Osteocyte (in vitro differentiated cells): ENCODE results near the gene IPMK. TPM values are rescaled to one million over a fixed set of nuclear protein-coding genes. Genes with fewer than 3 reads are reported as not detected.

Experiments
- DNase-seq: peaks from one replicate; pipeline ENCODE4 v3.0.0; 2021; ENCODE audit warnings: mixed read lengths; ENCODE audit not compliant: unreplicated experiment; ENCODE audit errors: extremely low spot score
- H3K27ac Mint-ChIP-seq: one replicate; pipeline ENCODE4 v1.8.0; 2021; ENCODE audit warnings: mild to moderate bottlenecking, mixed read lengths; ENCODE audit not compliant: unreplicated experiment
- H3K27me3 Mint-ChIP-seq: one replicate; pipeline ENCODE4 v1.8.0; 2021; ENCODE audit warnings: mixed read lengths; ENCODE audit not compliant: unreplicated experiment
- H3K36me3 Mint-ChIP-seq: one replicate; pipeline ENCODE4 v1.8.0; 2021; ENCODE audit warnings: mixed read lengths; ENCODE audit not compliant: unreplicated experiment
- H3K4me1 Mint-ChIP-seq: one replicate; pipeline ENCODE4 v1.8.0; 2021; ENCODE audit warnings: mixed read lengths; ENCODE audit not compliant: unreplicated experiment
- H3K4me3 Mint-ChIP-seq: one replicate; pipeline ENCODE4 v1.8.0; 2021; ENCODE audit warnings: mild to moderate bottlenecking, moderate library complexity, mixed read lengths; ENCODE audit not compliant: unreplicated experiment
- H3K9me3 Mint-ChIP-seq: one replicate; pipeline ENCODE4 v1.8.0; 2021; ENCODE audit warnings: mixed read lengths; ENCODE audit not compliant: unreplicated experiment
- long read RNA-seq: library from polyadenylated mRNA; unstranded; transcript quantifications from one replicate; pipeline ENCODE4 v2.0.0, GENCODE V29; 2021
- total RNA-seq: library from RNA; stranded (reverse); gene quantifications from 2 replicates; pipeline ENCODE4 v1.2.1, GENCODE V29; 2021
- TF ChIP-seq, protein P1 (sequence below): fragments of 200-600 bp; sonication (generic); IDR thresholded peaks from 2 replicates; pipeline ENCODE4 v1.5.0; 2021; ENCODE audit warnings: antibody characterized with exemption, mild to moderate bottlenecking, moderate library complexity

Gene IPMK
- total RNA-seq = 5.3 and 5.9 TPM in 2 replicates
- long read RNA-seq, full-length matches to known transcripts = 1 of 4 reads
- long read RNA-seq, partial matches to known transcripts = 0 of 4 reads
- long read RNA-seq, other reads (novel, unspliced or antisense) = 3 of 4 reads

DNA sequence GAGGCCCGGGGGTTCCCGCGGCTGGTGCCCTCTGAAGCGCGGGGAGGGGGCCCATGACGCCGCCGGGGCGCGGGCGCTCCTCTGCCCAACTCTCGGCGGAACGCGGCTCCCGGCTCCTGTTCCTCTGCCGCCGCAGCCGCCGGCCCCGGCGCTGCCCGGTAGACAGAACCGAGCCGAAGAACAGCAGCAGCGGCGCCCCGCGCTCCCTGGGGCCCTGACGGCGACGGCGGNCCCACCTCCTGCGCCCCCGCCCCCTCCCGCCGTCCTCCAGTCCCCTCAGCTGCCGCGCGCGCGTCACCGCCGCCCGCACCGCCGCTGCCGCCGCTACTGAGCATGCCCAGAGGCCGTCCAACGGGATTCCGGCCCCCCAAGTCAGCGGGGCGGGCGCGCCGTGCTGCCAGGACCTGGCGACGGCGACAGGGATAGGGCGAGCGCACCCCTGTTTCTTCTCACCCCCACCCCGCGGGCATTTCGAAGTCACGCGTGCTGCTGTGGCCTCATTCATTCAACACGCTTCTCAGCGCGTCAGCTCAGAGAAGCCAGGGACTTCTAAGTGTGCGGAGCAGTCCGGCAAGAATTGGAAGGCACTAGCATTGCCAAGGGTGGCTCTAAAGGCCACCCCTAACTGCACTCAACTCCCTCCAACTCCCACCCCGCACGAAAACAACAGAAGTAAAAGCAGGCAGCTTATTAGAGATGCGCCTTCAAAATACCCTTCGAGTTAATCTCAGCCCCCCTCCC, at the start of gene IPMK:
Gene IPMK, minus strand, starts transcription at position 182 of the 741 bp plus-strand sequence. CDS start 283 bp downstream, outside the sequence.
- DNase-seq = peak; percentile 97
- Mint-ChIP-seq H3K4me3 (peak within 1 kb of the TSS; percentile 92), H3K9me3 (no peaks in the 10 kb centered on the region), H3K4me1 (peaks cover 34% of the 10 kb centered on the region), H3K36me3 (no peaks in the 10 kb centered on the region), H3K27ac (peak within 1 kb of the TSS; percentile 97), H3K27me3 (no peaks in the 10 kb centered on the region)
- TF ChIP-seq, protein P1, sequence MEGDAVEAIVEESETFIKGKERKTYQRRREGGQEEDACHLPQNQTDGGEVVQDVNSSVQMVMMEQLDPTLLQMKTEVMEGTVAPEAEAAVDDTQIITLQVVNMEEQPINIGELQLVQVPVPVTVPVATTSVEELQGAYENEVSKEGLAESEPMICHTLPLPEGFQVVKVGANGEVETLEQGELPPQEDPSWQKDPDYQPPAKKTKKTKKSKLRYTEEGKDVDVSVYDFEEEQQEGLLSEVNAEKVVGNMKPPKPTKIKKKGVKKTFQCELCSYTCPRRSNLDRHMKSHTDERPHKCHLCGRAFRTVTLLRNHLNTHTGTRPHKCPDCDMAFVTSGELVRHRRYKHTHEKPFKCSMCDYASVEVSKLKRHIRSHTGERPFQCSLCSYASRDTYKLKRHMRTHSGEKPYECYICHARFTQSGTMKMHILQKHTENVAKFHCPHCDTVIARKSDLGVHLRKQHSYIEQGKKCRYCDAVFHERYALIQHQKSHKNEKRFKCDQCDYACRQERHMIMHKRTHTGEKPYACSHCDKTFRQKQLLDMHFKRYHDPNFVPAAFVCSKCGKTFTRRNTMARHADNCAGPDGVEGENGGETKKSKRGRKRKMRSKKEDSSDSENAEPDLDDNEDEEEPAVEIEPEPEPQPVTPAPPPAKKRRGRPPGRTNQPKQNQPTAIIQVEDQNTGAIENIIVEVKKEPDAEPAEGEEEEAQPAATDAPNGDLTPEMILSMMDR = no peak

DNA sequence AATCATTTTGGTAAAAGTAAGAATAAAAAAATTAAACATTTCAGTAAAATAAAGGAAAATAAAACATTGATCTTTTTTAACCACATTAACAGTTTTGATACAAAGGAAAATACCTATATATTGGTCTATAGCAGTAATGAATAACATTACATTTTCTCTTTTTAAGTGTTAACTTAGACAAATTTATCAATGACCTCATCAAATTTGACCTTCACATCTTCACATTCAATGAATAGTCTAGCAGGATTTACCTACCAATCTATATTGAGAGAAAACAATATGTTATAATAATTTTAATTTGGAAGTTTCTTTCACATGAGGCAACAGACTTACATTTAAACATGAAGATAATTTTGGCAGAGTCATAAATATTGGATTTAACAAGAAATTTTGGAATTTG, 49.2 kb upstream of the IPMK start:
- H3K4me1 Mint-ChIP-seq = no peaks in the 10 kb centered on the region
- peaks cover 19% of the 10 kb centered on the region for H3K27me3 Mint-ChIP-seq
- no peak overlapping the region for H3K4me3 Mint-ChIP-seq
- TF ChIP-seq, protein P1 = no peak
- H3K36me3 Mint-ChIP-seq = no peaks in the 10 kb centered on the region
- no peaks in the 10 kb centered on the region for H3K9me3 Mint-ChIP-seq
- no peak overlapping the region for H3K27ac Mint-ChIP-seq
- no peak for DNase-seq

DNA sequence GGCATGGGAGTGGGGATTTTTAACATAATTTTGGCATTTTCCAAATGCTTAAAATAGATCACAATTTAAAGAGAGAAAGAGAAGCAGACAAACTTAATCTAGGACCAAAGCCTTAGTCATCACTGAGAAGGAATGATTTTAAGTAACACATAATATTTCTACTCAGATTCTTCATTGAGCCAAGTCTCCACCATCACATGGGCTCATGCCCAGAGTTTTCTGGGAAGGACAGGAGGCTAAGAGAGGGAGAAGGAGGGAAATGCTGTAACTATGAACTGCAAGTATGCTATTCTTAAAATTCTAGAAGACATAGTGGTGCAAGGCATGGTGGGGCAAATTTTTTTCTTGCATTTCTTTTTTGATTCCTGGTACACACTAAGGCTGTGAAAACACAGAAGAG, 43.3 kb upstream of the IPMK start:
- TF ChIP-seq, protein P1 = no peak
- Mint-ChIP-seq H3K27ac (no peak overlapping the region), H3K27me3 (peaks cover 50% of the 10 kb centered on the region), H3K36me3 (no peaks in the 10 kb centered on the region), H3K4me1 (no peaks in the 10 kb centered on the region), H3K9me3 (no peaks in the 10 kb centered on the region), H3K4me3 (no peak overlapping the region)
- DNase-seq = no peak

DNA sequence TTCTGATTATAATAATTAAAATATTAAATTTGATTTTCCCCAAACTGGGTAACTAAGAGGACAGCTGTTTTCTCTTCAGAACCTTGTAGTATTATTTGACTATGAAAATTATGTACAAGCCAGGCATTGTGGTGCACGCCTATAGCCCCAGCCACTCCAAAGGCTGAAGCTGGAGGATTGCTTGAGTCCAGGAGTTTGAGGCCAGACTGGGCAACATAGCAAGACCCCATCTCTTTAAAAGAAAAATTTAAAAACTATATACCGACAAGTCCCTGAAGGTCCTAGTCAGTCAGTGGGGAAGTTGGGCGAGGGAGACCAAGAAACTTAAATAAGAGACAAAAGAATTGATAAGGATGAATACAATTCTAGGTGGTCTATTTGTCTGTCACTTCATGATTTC, 40.0 kb upstream of the IPMK start:
- no peak for DNase-seq
- Mint-ChIP-seq H3K4me3 (no peak overlapping the region), H3K36me3 (no peaks in the 10 kb centered on the region), H3K27me3 (peaks cover 57% of the 10 kb centered on the region), H3K27ac (no peak overlapping the region), H3K4me1 (peaks cover 2% of the 10 kb centered on the region), H3K9me3 (no peaks in the 10 kb centered on the region)
- TF ChIP-seq, protein P1 = no peak

DNA sequence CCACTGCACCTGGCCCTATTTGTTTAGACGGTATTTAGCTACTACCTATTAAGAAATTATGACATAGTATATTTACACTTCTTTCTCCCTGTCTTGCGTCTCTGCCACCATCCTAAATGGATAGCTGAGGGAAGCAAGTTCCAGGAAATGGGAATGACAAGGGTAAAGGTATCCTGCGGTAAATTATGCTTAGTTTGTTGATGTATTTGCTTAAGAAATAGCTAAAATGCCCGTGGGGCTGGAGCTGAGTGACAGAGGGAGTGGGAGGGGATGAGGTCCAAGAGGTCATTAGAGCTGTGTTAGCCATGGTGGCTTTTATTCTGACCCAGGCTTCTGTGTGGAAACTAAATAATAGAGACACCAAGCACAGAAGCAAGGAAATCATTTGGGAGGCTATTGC, 38.1 kb upstream of the IPMK start:
- H3K4me1 Mint-ChIP-seq = peaks cover 2% of the 10 kb centered on the region
- H3K36me3 Mint-ChIP-seq = no peaks in the 10 kb centered on the region
- TF ChIP-seq, protein P1 = no peak
- no peaks in the 10 kb centered on the region for H3K9me3 Mint-ChIP-seq
- DNase-seq = no peak
- H3K27ac Mint-ChIP-seq = no peak overlapping the region
- peaks cover 67% of the 10 kb centered on the region for H3K27me3 Mint-ChIP-seq
- no peak overlapping the region for H3K4me3 Mint-ChIP-seq
